Bronchial epithelial cell (primary cell): ENCODE data around the gene ACSL6. TPM values are rescaled to one million over a fixed set of nuclear protein-coding genes. Genes with fewer than 3 reads are reported as not detected.
"Not testable (repeated sequence)": the region's sequence is repeated elsewhere in the genome, so short reads cannot be mapped to it uniquely, and the experiment has no call there.

ENCODE experiments used
- DNase-seq: peaks from one replicate; pipeline ENCODE4 v3.0.0-alpha.2; 2010; ENCODE audit warnings: low read depth
- FAIRE-seq: peaks from 2 replicates; lab custom pipeline; 2011; peaks lifted over from hg19 to GRCh38; lab: Jason Lieb, UNC
- H3K27me3 ChIP-seq: 2 replicates; pipeline ENCODE4 v1.5.1; 2011; ENCODE audit warnings: low read length; ENCODE audit not compliant: control insufficient read depth, insufficient read depth
- H3K36me3 ChIP-seq: 2 replicates; pipeline ENCODE4 v1.5.1; 2011; ENCODE audit warnings: low read length; ENCODE audit not compliant: control insufficient read depth, insufficient read depth
- H3K4me3 ChIP-seq: 2 replicates; pipeline ENCODE4 v1.5.1; 2011; ENCODE audit warnings: mild to moderate bottlenecking, low read depth, low read length, control low read depth
- CTCF ChIP-seq: IDR thresholded peaks from 2 replicates; pipeline ENCODE4 v1.5.1; 2011; ENCODE audit warnings: mild to moderate bottlenecking, moderate library complexity, low read length, control low read depth, inconsistent platforms; ENCODE audit not compliant: insufficient read depth, severe bottlenecking
- total RNA-seq: library from RNA; depleted of rRNA; stranded (reverse); fragments of >200 nt; gene quantifications from 2 replicates; pipeline ENCODE4 v1.2.1, GENCODE V29; 2014

ACSL6 gene
- total RNA-seq, 1 donor from 2014 or later = 0.26 TPM

- DNase-seq = no peak
- TF ChIP-seq CTCF = no peak
- Histone ChIP-seq H3K4me3 (no peak overlapping the region), H3K27me3 (no peaks in the 10 kb centered on the region), H3K36me3 (no peaks in the 10 kb centered on the region)
- FAIRE-seq = no peak
These were observed 104.8 kb downstream of the ACSL6 start for GRCh38 chr5:131906668-131907067.

GRCh38 chr5:131902266-131902665, 109.2 kb downstream of the ACSL6 start:
- FAIRE-seq, H3K27me3 ChIP-seq, H3K36me3 ChIP-seq, H3K4me3 ChIP-seq, DNase-seq: not testable (repeated sequence)

Other genes starting within 250 kb of the ACSL6 start
- gene FNIP1, start 214.6 kb downstream of the ACSL6 start, total RNA-seq = 36.7 and 45.0 TPM in 2 replicates
- not detected in 2 replicates for gene MEIKIN, start 66.0 kb downstream of the ACSL6 start, total RNA-seq
- gene IL3, start 49.0 kb upstream of the ACSL6 start, total RNA-seq = not detected in 2 replicates
- gene CSF2, start 62.1 kb upstream of the ACSL6 start, total RNA-seq = not detected in 2 replicates
- 174 and 190 TPM in 2 replicates for gene P4HA2, start 216.2 kb upstream of the ACSL6 start, total RNA-seq
- 12.9 and 18.8 TPM in 2 replicates for gene PDLIM4, start 246.0 kb upstream of the ACSL6 start, total RNA-seq